Mesothelial cell of epicardium (in vitro differentiated cells): ENCODE data around the gene MAP2K3. TPM values are rescaled to one million over a fixed set of nuclear protein-coding genes. Genes with fewer than 3 reads are reported as not detected.
"Not testable (repeated sequence)": the region's sequence is repeated elsewhere in the genome, so short reads cannot be mapped to it uniquely, and the experiment has no call there.

ENCODE experiments used
- DNase-seq, 2 experiments: peaks; one replicate each; pipeline ENCODE4 v3.0.0; 2021; ENCODE audit warnings: low spot score in 2 of 2; ENCODE audit not compliant: unreplicated experiment in 2 of 2
- H3K27ac Mint-ChIP-seq: 2 replicates; pipeline ENCODE4 v1.8.0; 2021; ENCODE audit warnings: mixed read lengths
- H3K27me3 Mint-ChIP-seq: 2 replicates; pipeline ENCODE4 v1.8.0; 2021; ENCODE audit warnings: low read depth, mixed read lengths
- H3K36me3 Mint-ChIP-seq: 2 replicates; pipeline ENCODE4 v1.8.0; 2021; ENCODE audit warnings: mixed read lengths
- H3K4me1 Mint-ChIP-seq: 2 replicates; pipeline ENCODE4 v1.8.0; 2021; ENCODE audit warnings: mixed read lengths
- H3K4me3 Mint-ChIP-seq: 2 replicates; pipeline ENCODE4 v1.8.0; 2021; ENCODE audit warnings: mild to moderate bottlenecking, moderate library complexity, mixed read lengths
- H3K9me3 Mint-ChIP-seq: 2 replicates; pipeline ENCODE4 v1.8.0; 2021; ENCODE audit warnings: mixed read lengths
- CTCF ChIP-seq: fragments of 200-600 bp; sonication (generic); IDR thresholded peaks from one replicate; pipeline ENCODE4 v1.5.0; 2021; ENCODE audit warnings: antibody characterized with exemption; ENCODE audit not compliant: unreplicated experiment
- total RNA-seq: library from RNA; stranded (reverse); gene quantifications from 3 replicates; pipeline ENCODE4 v1.2.1, GENCODE V29; 2021

Gene MAP2K3
- total RNA-seq, 1 donor from 2014 or later: 26.8 TPM

GRCh38 chr17:21345236-21345635 lies 60.7 kb downstream of the MAP2K3 start:
- Mint-ChIP-seq H3K4me1 (peaks cover 4% of the 10 kb centered on the region), H3K27ac (no peak overlapping the region), H3K27me3 (no peaks in the 10 kb centered on the region), H3K9me3 (no peaks in the 10 kb centered on the region), H3K36me3 (no peaks in the 10 kb centered on the region), H3K4me3 (no peak overlapping the region)
- DNase-seq: no peak
- no peak for TF ChIP-seq CTCF

- not testable (repeated sequence) for H3K4me3 Mint-ChIP-seq, H3K9me3 Mint-ChIP-seq, H3K27ac Mint-ChIP-seq, H3K36me3 Mint-ChIP-seq, H3K4me1 Mint-ChIP-seq, DNase-seq, H3K27me3 Mint-ChIP-seq
Measured at GRCh38 chr17:21346107-21346506, 61.6 kb downstream of the MAP2K3 start.

- DNase-seq, H3K4me3 Mint-ChIP-seq, H3K9me3 Mint-ChIP-seq, H3K4me1 Mint-ChIP-seq, H3K36me3 Mint-ChIP-seq, H3K27me3 Mint-ChIP-seq, H3K27ac Mint-ChIP-seq: not testable (repeated sequence)
Measured at GRCh38 chr17:21346651-21347250, 62.2 kb downstream of the MAP2K3 start.

- not testable (repeated sequence) for DNase-seq, H3K4me1 Mint-ChIP-seq, H3K27ac Mint-ChIP-seq, H3K36me3 Mint-ChIP-seq, H3K27me3 Mint-ChIP-seq, H3K4me3 Mint-ChIP-seq, H3K9me3 Mint-ChIP-seq
Measured at GRCh38 chr17:21347660-21348059, 63.1 kb downstream of the MAP2K3 start.

GRCh38 chr17:21348081-21348925 lies 63.8 kb downstream of the MAP2K3 start:
- H3K9me3 Mint-ChIP-seq, H3K27me3 Mint-ChIP-seq, H3K36me3 Mint-ChIP-seq, DNase-seq, H3K4me3 Mint-ChIP-seq, H3K27ac Mint-ChIP-seq, H3K4me1 Mint-ChIP-seq: not testable (repeated sequence)

GRCh38 chr17:21348926-21349261 lies 64.4 kb downstream of the MAP2K3 start:
- not testable (repeated sequence) for H3K27me3 Mint-ChIP-seq, H3K27ac Mint-ChIP-seq, H3K4me1 Mint-ChIP-seq, DNase-seq, H3K36me3 Mint-ChIP-seq, H3K9me3 Mint-ChIP-seq, H3K4me3 Mint-ChIP-seq

- not testable (repeated sequence) for H3K27ac Mint-ChIP-seq, H3K9me3 Mint-ChIP-seq, H3K36me3 Mint-ChIP-seq, H3K4me1 Mint-ChIP-seq, H3K27me3 Mint-ChIP-seq, DNase-seq, H3K4me3 Mint-ChIP-seq
Measured at GRCh38 chr17:21349358-21350050, 65.0 kb downstream of the MAP2K3 start.

GRCh38 chr17:21350495-21350894 lies 66.0 kb downstream of the MAP2K3 start:
- not testable (repeated sequence) for DNase-seq, H3K36me3 Mint-ChIP-seq, H3K4me3 Mint-ChIP-seq, H3K9me3 Mint-ChIP-seq, H3K27me3 Mint-ChIP-seq, H3K4me1 Mint-ChIP-seq, H3K27ac Mint-ChIP-seq

- peaks cover 3% of the 10 kb centered on the region for H3K27me3 Mint-ChIP-seq
- no peak for TF ChIP-seq CTCF
- H3K4me3 Mint-ChIP-seq: no peak overlapping the region
- DNase-seq: no peak
- H3K27ac Mint-ChIP-seq: no peak overlapping the region
- no peaks in the 10 kb centered on the region for H3K4me1 Mint-ChIP-seq
- H3K9me3 Mint-ChIP-seq: no peaks in the 10 kb centered on the region
- no peaks in the 10 kb centered on the region for H3K36me3 Mint-ChIP-seq
Measured at GRCh38 chr17:21351366-21352065, 67.0 kb downstream of the MAP2K3 start.
